Measurements from ENCODE around the gene OTOP3. TPM values are rescaled to one million over a fixed set of nuclear protein-coding genes. Genes with fewer than 3 reads are reported as not detected.

OTOP3 gene
- total and polyA plus RNA-seq, 2 donors (not counting 3 experiments of a cell fraction or from before 2014, with no cell fraction given): not detected

DNA sequence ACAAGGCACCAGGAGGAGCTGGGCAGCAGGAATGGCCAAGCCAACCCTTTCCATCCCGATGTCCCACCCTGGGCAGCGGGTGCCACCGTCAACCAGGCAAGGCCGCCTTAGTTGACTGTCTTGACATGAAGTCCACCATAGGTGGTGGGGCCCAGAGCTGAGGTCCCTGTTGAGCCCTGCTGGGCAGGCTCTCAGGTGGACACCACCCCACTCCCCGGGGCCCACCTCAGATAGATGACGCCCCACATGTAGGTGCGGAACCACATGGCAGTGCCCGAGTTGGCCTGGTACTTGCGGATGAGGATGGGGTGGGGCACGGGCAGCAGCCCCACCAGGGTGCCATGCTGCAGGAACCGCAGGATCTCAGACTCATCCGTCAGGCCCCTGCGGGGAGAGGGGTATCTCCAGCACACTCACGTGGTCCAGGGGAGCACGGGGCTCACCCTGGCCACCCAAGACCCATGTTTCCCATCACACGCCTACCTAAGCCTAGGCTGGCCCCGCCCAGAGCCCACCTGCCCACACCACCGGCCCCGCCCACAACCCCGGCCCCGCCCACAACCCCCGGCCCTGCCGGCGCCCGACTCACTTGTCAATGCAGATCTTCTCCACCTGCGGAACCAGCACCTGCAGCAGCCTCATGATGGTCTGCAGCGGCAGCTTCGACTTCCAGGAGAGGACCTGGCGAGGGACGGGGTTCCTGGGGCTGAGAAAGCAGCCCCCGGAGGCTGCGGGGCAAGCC lies 16.2 kb downstream of the OTOP3 start:
- ChIA-PET CTCF (interaction anchor here (1.5 to 3.8 kb wide), 2 partner anchors 9 to 28 kb away, joined by 5 to 19 read pairs; partner anchors contain the start of gene OTOP2), POLR2A (no interaction called here)
- no peaks in the 10 kb centered on the region for H3K9me3 ChIP-seq (replicated peaks; ENCODE audit: control insufficient read depth, insufficient read depth, low read length)
- DNase-seq (ENCODE audit: low read depth, low spot score) (no peak), FAIRE-seq (no peak)
- no peaks in the 10 kb centered on the region for H3K79me2 ChIP-seq (ENCODE audit: control insufficient read depth, insufficient read depth, low read length)
- intact Hi-C loops (cut with micrococcal nuclease) (no loop called here), dilution Hi-C loops (cut with MboI; ENCODE audit: extremely low pct_ligation_motif_present, low sequenced_read_pairs) (no loop called here)
- no peak overlapping the region for H3K4me3 ChIP-seq (replicated peaks in 1 of 3; ENCODE audit: insufficient read depth in 1 of 3, low read depth in 1 of 3, low read length in 3 of 3)
- H2AFZ ChIP-seq (ENCODE audit: low read depth, low read length): no peak overlapping the region
- BruUV-seq (replicated peaks): no TSS peak
- H3K9ac ChIP-seq (replicated peaks; ENCODE audit: extremely low read depth, insufficient read depth, low read length): no peak overlapping the region
- H3K4me1 ChIP-seq (ENCODE audit: control insufficient read depth, extremely low read depth, insufficient read depth, low read length): no peaks in the 10 kb centered on the region
- no peak for TF ChIP-seq JUN (IDR thresholded peaks at IDR 0.05; ENCODE audit: borderline replicate concordance, insufficient read depth, insufficient read length, low read depth)
- TF ChIP-seq, protein P1, sequence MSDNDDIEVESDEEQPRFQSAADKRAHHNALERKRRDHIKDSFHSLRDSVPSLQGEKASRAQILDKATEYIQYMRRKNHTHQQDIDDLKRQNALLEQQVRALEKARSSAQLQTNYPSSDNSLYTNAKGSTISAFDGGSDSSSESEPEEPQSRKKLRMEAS (IDR thresholded peaks at IDR 0.05; ENCODE audit: insufficient read depth, insufficient read length): no peak
- no peak for TF ChIP-seq EZH2 (IDR thresholded peaks at IDR 0.05; ENCODE audit: borderline replicate concordance, low read depth, low read length, severe bottlenecking)
- TF ChIP-seq, protein P2, sequence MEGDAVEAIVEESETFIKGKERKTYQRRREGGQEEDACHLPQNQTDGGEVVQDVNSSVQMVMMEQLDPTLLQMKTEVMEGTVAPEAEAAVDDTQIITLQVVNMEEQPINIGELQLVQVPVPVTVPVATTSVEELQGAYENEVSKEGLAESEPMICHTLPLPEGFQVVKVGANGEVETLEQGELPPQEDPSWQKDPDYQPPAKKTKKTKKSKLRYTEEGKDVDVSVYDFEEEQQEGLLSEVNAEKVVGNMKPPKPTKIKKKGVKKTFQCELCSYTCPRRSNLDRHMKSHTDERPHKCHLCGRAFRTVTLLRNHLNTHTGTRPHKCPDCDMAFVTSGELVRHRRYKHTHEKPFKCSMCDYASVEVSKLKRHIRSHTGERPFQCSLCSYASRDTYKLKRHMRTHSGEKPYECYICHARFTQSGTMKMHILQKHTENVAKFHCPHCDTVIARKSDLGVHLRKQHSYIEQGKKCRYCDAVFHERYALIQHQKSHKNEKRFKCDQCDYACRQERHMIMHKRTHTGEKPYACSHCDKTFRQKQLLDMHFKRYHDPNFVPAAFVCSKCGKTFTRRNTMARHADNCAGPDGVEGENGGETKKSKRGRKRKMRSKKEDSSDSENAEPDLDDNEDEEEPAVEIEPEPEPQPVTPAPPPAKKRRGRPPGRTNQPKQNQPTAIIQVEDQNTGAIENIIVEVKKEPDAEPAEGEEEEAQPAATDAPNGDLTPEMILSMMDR (IDR thresholded peaks at IDR 0.05; ENCODE audit: extremely low read depth in 1 of 2, insufficient read depth in 1 of 2, low read depth in 1 of 2, low read length in 2 of 2): no peak
- TF ChIP-seq POLR2AphosphoS5 (IDR thresholded peaks at IDR 0.05; ENCODE audit: insufficient read depth, low read depth, low read length): no peak
- no peak for TF ChIP-seq MYC (IDR thresholded peaks at IDR 0.05; ENCODE audit: low read depth, low read length)
- no peak for TF ChIP-seq GATA2 (IDR thresholded peaks at IDR 0.05; ENCODE audit: insufficient read depth, insufficient read length, low read depth, low read length)
- no peak for TF ChIP-seq POLR2A (IDR thresholded peaks at IDR 0.05; ENCODE audit: low read depth, low read length)
- no peak for TF ChIP-seq FOS (IDR thresholded peaks at IDR 0.05; ENCODE audit: borderline replicate concordance, insufficient read depth, low read length)
- no peaks in the 10 kb centered on the region for H4K20me1 ChIP-seq (replicated peaks; ENCODE audit: control insufficient read depth, extremely low read depth, insufficient read depth, low read length)
- H3K27ac ChIP-seq (ENCODE audit: insufficient read depth, low read depth, low read length): no peak overlapping the region
- no peaks in the 10 kb centered on the region for H3K27me3 ChIP-seq (ENCODE audit: control insufficient read depth in 2 of 2, insufficient read depth in 2 of 2, low read length in 2 of 2)
- H3K9me1 ChIP-seq (replicated peaks; ENCODE audit: control insufficient read depth, extremely low read depth, insufficient read depth, low read length): no peaks in the 10 kb centered on the region
- no peak overlapping the region for H3K4me2 ChIP-seq (ENCODE audit: insufficient read depth, low read length)
- no peaks in the 10 kb centered on the region for H3K36me3 ChIP-seq (ENCODE audit: control insufficient read depth in 2 of 2, extremely low read depth in 1 of 2, insufficient read depth in 2 of 2, low read length in 2 of 2)

Measured in endothelial cell of umbilical vein (primary cell).